Measurements from ENCODE around the gene SUN2.

SUN2 gene

GRCh38 chr22:38751422-38752346 lies 4.1 kb downstream of the SUN2 start:
- H3K27me3 ChIP-seq (ENCODE audit: insufficient read depth, low read length) = 0 out of 2 replicates have a peak, but pooled peaks cover 1% of the 10 kb centered on the region
- H3K27ac ChIP-seq (ENCODE audit: low read depth, low read length) = no peak overlapping the region
- no peak overlapping the region for H3K9ac ChIP-seq (ENCODE audit: low read depth, low read length)
- peaks cover 2% of the 10 kb centered on the region; the same call in 1 of the 2 replicates for H3K36me3 ChIP-seq (ENCODE audit: insufficient read depth, low read length)
- H3K4me3 ChIP-seq (ENCODE audit: low read length) = no peak overlapping the region
- WGBS = 91% methylated on average over 24 of the region's 24 CpGs
- H3K4me1 ChIP-seq (ENCODE audit: insufficient read depth, low read length) = peaks cover 7% of the 10 kb centered on the region
- H3K9me3 ChIP-seq (ENCODE audit: insufficient read depth, low read depth, low read length) = no peaks in the 10 kb centered on the region

- H3K36me3 ChIP-seq (ENCODE audit: insufficient read depth, low read length) = peaks cover 2% of the 10 kb centered on the region; the same call in 1 of the 2 replicates
- H3K4me1 ChIP-seq (ENCODE audit: insufficient read depth, low read length) = peaks cover 7% of the 10 kb centered on the region
- H3K9ac ChIP-seq (ENCODE audit: low read depth, low read length) = no peak overlapping the region
- no peak overlapping the region for H3K27ac ChIP-seq (ENCODE audit: low read depth, low read length)
- no peaks in the 10 kb centered on the region for H3K9me3 ChIP-seq (ENCODE audit: insufficient read depth, low read depth, low read length)
- H3K27me3 ChIP-seq (ENCODE audit: insufficient read depth, low read length) = no peaks in the 10 kb centered on the region
- WGBS = 96% methylated on average over 12 of the region's 12 CpGs
- no peak overlapping the region for H3K4me3 ChIP-seq (ENCODE audit: low read length)
Measured at GRCh38 chr22:38751066-38751421, 4.8 kb downstream of the SUN2 start.

GRCh38 chr22:38750638-38751037 lies 5.2 kb downstream of the SUN2 start:
- Histone ChIP-seq H3K9ac (ENCODE audit: low read depth, low read length) (no peak overlapping the region), H3K4me3 (ENCODE audit: low read length) (no peak overlapping the region), H3K4me1 (ENCODE audit: insufficient read depth, low read length) (peaks cover 7% of the 10 kb centered on the region), H3K27me3 (ENCODE audit: insufficient read depth, low read length) (no peaks in the 10 kb centered on the region), H3K36me3 (ENCODE audit: insufficient read depth, low read length) (peaks cover 2% of the 10 kb centered on the region; the same call in 1 of the 2 replicates), H3K27ac (ENCODE audit: low read depth, low read length) (no peak overlapping the region), H3K9me3 (ENCODE audit: insufficient read depth, low read depth, low read length) (no peaks in the 10 kb centered on the region)
- 94% methylated on average over 17 of the region's 17 CpGs for WGBS

GRCh38 chr22:38750104-38750503 lies 5.7 kb downstream of the SUN2 start:
- WGBS = 94% methylated on average over 14 of the region's 14 CpGs
- Histone ChIP-seq H3K27me3 (ENCODE audit: insufficient read depth, low read length) (no peaks in the 10 kb centered on the region), H3K4me1 (ENCODE audit: insufficient read depth, low read length) (peaks cover 7% of the 10 kb centered on the region), H3K27ac (ENCODE audit: low read depth, low read length) (no peak overlapping the region), H3K36me3 (ENCODE audit: insufficient read depth, low read length) (peaks cover 2% of the 10 kb centered on the region; the same call in 1 of the 2 replicates), H3K9me3 (ENCODE audit: insufficient read depth, low read depth, low read length) (no peaks in the 10 kb centered on the region), H3K9ac (ENCODE audit: low read depth, low read length) (no peak overlapping the region), H3K4me3 (ENCODE audit: low read length) (no peak overlapping the region)

- Histone ChIP-seq H3K27ac (ENCODE audit: low read depth, low read length) (no peak overlapping the region), H3K36me3 (ENCODE audit: insufficient read depth, low read length) (peaks cover 2% of the 10 kb centered on the region; the same call in 1 of the 2 replicates)
- WGBS = 90% methylated on average over 14 of the region's 14 CpGs
Measured at GRCh38 chr22:38748487-38749136, 7.2 kb downstream of the SUN2 start.

GRCh38 chr22:38745676-38746460 lies 9.9 kb downstream of the SUN2 start:
- Histone ChIP-seq H3K4me1 (ENCODE audit: insufficient read depth, low read length) (no peaks in the 10 kb centered on the region), H3K9ac (ENCODE audit: low read depth, low read length) (no peak overlapping the region), H3K27me3 (ENCODE audit: insufficient read depth, low read length) (no peaks in the 10 kb centered on the region), H3K36me3 (ENCODE audit: insufficient read depth, low read length) (peaks cover 13% of the 10 kb centered on the region), H3K27ac (ENCODE audit: low read depth, low read length) (no peak overlapping the region), H3K4me3 (ENCODE audit: low read length) (no peak overlapping the region), H3K9me3 (ENCODE audit: insufficient read depth, low read depth, low read length) (no peaks in the 10 kb centered on the region)
- WGBS = 92% methylated on average over 14 of the region's 14 CpGs

More at GRCh38 chr22:38748487-38749136, 7.2 kb downstream of the SUN2 start:
- no peak overlapping the region for H3K4me3 ChIP-seq (ENCODE audit: low read length)
- H3K4me1 ChIP-seq (ENCODE audit: insufficient read depth, low read length) = no peaks in the 10 kb centered on the region
- no peaks in the 10 kb centered on the region for H3K9me3 ChIP-seq (ENCODE audit: insufficient read depth, low read depth, low read length)
- no peak overlapping the region for H3K9ac ChIP-seq (ENCODE audit: low read depth, low read length)
- H3K27me3 ChIP-seq (ENCODE audit: insufficient read depth, low read length) = no peaks in the 10 kb centered on the region

- WGBS = 96% methylated on average over 6 of the region's 6 CpGs
- Histone ChIP-seq H3K27me3 (ENCODE audit: insufficient read depth, low read length) (no peaks in the 10 kb centered on the region), H3K36me3 (ENCODE audit: insufficient read depth, low read length) (peaks cover 18% of the 10 kb centered on the region; the same call in 1 of the 2 replicates), H3K9me3 (ENCODE audit: insufficient read depth, low read depth, low read length) (no peaks in the 10 kb centered on the region), H3K9ac (ENCODE audit: low read depth, low read length) (no peak overlapping the region), H3K4me3 (ENCODE audit: low read length) (no peak overlapping the region), H3K27ac (ENCODE audit: low read depth, low read length) (no peak overlapping the region), H3K4me1 (ENCODE audit: insufficient read depth, low read length) (no peaks in the 10 kb centered on the region)
Measured at GRCh38 chr22:38744981-38745380, 10.8 kb downstream of the SUN2 start.

- Histone ChIP-seq H3K27me3 (ENCODE audit: insufficient read depth, low read length) (no peaks in the 10 kb centered on the region), H3K27ac (ENCODE audit: low read depth, low read length) (no peak overlapping the region), H3K9me3 (ENCODE audit: insufficient read depth, low read depth, low read length) (no peaks in the 10 kb centered on the region), H3K36me3 (ENCODE audit: insufficient read depth, low read length) (peaks cover 34% of the 10 kb centered on the region), H3K4me3 (ENCODE audit: low read length) (no peak overlapping the region), H3K4me1 (ENCODE audit: insufficient read depth, low read length) (no peaks in the 10 kb centered on the region), H3K9ac (ENCODE audit: low read depth, low read length) (no peak overlapping the region)
- WGBS = 94% methylated on average over 25 of the region's 25 CpGs
Measured at GRCh38 chr22:38742176-38742942, 13.4 kb downstream of the SUN2 start.

- 93% methylated on average over 10 of the region's 10 CpGs for WGBS
- H3K9ac ChIP-seq (ENCODE audit: low read depth, low read length) = no peak overlapping the region
Measured at GRCh38 chr22:38741576-38741975, 14.2 kb downstream of the SUN2 start.

GRCh38 chr22:38741166-38741565 lies 14.6 kb downstream of the SUN2 start:
- Histone ChIP-seq H3K9me3 (ENCODE audit: insufficient read depth, low read depth, low read length) (no peaks in the 10 kb centered on the region), H3K9ac (ENCODE audit: low read depth, low read length) (no peak overlapping the region), H3K36me3 (ENCODE audit: insufficient read depth, low read length) (peaks cover 34% of the 10 kb centered on the region), H3K27ac (ENCODE audit: low read depth, low read length) (no peak overlapping the region), H3K4me1 (ENCODE audit: insufficient read depth, low read length) (no peaks in the 10 kb centered on the region), H3K4me3 (ENCODE audit: low read length) (no peak overlapping the region), H3K27me3 (ENCODE audit: insufficient read depth, low read length) (no peaks in the 10 kb centered on the region)
- 95% methylated on average over 9 of the region's 9 CpGs for WGBS

More at GRCh38 chr22:38741576-38741975, 14.2 kb downstream of the SUN2 start:
- Histone ChIP-seq H3K4me3 (ENCODE audit: low read length) (no peak overlapping the region), H3K27ac (ENCODE audit: low read depth, low read length) (no peak overlapping the region), H3K27me3 (ENCODE audit: insufficient read depth, low read length) (no peaks in the 10 kb centered on the region), H3K36me3 (ENCODE audit: insufficient read depth, low read length) (peaks cover 34% of the 10 kb centered on the region), H3K4me1 (ENCODE audit: insufficient read depth, low read length) (no peaks in the 10 kb centered on the region), H3K9me3 (ENCODE audit: insufficient read depth, low read depth, low read length) (no peaks in the 10 kb centered on the region)

All from HUES64 (cell line).